ENCODE results near the gene LTBP1. TPM values are rescaled to one million over a fixed set of nuclear protein-coding genes. Genes with fewer than 3 reads are reported as not detected.

Gene LTBP1
- total RNA-seq, 1 experiment from 2014 or later = 12.5 TPM

GRCh38 chr2:32922501-32922900, 24.3 kb upstream of the LTBP1 start:
- intact Hi-C loops (cut with micrococcal nuclease; ENCODE audit: unreplicated experiment) = no loop called here
- DNase-seq (ENCODE audit: low read depth, low spot score) (no peak), ATAC-seq (no peak)
- no TSS peak for BruUV-seq (replicated peaks)
- in situ Hi-C loops (cut with HindIII; ENCODE audit: low pct_unique_long_range_greater_than_20kb, low sequenced_read_pairs) = no loop called here
- POLR2A ChIA-PET = no interaction called here
- Histone ChIP-seq H3K4me1 (ENCODE audit: control insufficient read depth, insufficient read depth, low read length) (no peaks in the 10 kb centered on the region), H3K36me3 (ENCODE audit: control insufficient read depth, insufficient read depth, low read length) (no peaks in the 10 kb centered on the region), H3K27ac (ENCODE audit: low read length) (no peak overlapping the region), H3K9me3 (ENCODE audit: control insufficient read depth, insufficient read depth, low read depth, low read length) (no peaks in the 10 kb centered on the region), H3K27me3 (ENCODE audit: control insufficient read depth, insufficient read depth, low read length) (peaks cover 7% of the 10 kb centered on the region), H3K4me3 (ENCODE audit: low read depth in 2 of 2, low read length in 2 of 2) (no peak overlapping the region)
- no peak for TF ChIP-seq REST (IDR thresholded peaks at IDR 0.05; ENCODE audit: insufficient read depth in 1 of 2, low read depth in 2 of 2, low read length in 1 of 2)
- no peak for TF ChIP-seq SIN3A (IDR thresholded peaks at IDR 0.05; ENCODE audit: borderline replicate concordance, insufficient read depth, low read depth, low read length)
- TF ChIP-seq, protein P1, sequence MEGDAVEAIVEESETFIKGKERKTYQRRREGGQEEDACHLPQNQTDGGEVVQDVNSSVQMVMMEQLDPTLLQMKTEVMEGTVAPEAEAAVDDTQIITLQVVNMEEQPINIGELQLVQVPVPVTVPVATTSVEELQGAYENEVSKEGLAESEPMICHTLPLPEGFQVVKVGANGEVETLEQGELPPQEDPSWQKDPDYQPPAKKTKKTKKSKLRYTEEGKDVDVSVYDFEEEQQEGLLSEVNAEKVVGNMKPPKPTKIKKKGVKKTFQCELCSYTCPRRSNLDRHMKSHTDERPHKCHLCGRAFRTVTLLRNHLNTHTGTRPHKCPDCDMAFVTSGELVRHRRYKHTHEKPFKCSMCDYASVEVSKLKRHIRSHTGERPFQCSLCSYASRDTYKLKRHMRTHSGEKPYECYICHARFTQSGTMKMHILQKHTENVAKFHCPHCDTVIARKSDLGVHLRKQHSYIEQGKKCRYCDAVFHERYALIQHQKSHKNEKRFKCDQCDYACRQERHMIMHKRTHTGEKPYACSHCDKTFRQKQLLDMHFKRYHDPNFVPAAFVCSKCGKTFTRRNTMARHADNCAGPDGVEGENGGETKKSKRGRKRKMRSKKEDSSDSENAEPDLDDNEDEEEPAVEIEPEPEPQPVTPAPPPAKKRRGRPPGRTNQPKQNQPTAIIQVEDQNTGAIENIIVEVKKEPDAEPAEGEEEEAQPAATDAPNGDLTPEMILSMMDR (IDR thresholded peaks at IDR 0.05) = no peak
- TF ChIP-seq TCF7L2 (IDR thresholded peaks at IDR 0.05; ENCODE audit: low read depth, low read length) = no peak
- no peak for TF ChIP-seq POLR2AphosphoS5 (IDR thresholded peaks at IDR 0.05; ENCODE audit: low read depth, low read length)
- CTCF ChIA-PET = no interaction called here

DNA sequence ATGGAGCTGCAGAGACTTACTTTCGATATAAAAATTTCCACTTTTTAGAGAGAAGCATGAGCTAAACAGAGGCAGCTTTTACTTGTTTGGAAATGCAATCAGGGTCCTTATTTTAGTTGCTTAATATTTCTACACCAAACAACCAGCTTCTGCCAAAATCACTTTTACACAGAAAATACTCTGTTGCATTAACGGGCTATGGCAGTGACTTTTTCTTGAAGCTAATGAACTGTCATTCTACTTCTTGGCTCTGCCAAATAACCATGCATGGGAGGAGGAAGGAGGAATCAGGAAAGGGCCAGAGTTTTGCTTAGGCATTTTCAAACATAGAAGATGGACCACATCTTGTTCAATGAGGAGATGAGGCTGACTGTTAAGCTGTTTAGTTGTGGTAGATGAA, 23.6 kb upstream of the LTBP1 start:
- H3K36me3 ChIP-seq (ENCODE audit: control insufficient read depth, insufficient read depth, low read length) = no peaks in the 10 kb centered on the region
- no peak overlapping the region for H3K27ac ChIP-seq (ENCODE audit: low read length)
- intact Hi-C loops (cut with micrococcal nuclease; ENCODE audit: unreplicated experiment) (no loop called here), in situ Hi-C loops (cut with HindIII; ENCODE audit: low pct_unique_long_range_greater_than_20kb, low sequenced_read_pairs) (no loop called here)
- no peaks in the 10 kb centered on the region for H3K4me1 ChIP-seq (ENCODE audit: control insufficient read depth, insufficient read depth, low read length)
- ATAC-seq = no peak
- H3K4me3 ChIP-seq (ENCODE audit: low read depth in 2 of 2, low read length in 2 of 2) = no peak overlapping the region
- TF ChIP-seq, protein P1 (IDR thresholded peaks at IDR 0.05) = no peak
- TF ChIP-seq REST (IDR thresholded peaks at IDR 0.05; ENCODE audit: insufficient read depth in 1 of 2, low read depth in 2 of 2, low read length in 1 of 2) (no peak), TCF7L2 (IDR thresholded peaks at IDR 0.05; ENCODE audit: low read depth, low read length) (no peak), POLR2AphosphoS5 (IDR thresholded peaks at IDR 0.05; ENCODE audit: low read depth, low read length) (no peak), SIN3A (IDR thresholded peaks at IDR 0.05; ENCODE audit: borderline replicate concordance, insufficient read depth, low read depth, low read length) (no peak)
- peaks cover 7% of the 10 kb centered on the region for H3K27me3 ChIP-seq (ENCODE audit: control insufficient read depth, insufficient read depth, low read length)
- no peak for DNase-seq (ENCODE audit: low read depth, low spot score)
- no TSS peak for BruUV-seq (replicated peaks)
- ChIA-PET CTCF (no interaction called here), POLR2A (no interaction called here)
- no peaks in the 10 kb centered on the region for H3K9me3 ChIP-seq (ENCODE audit: control insufficient read depth, insufficient read depth, low read depth, low read length)

All from Panc1 (cell line).